HL-60 (cell line): ENCODE data around the gene SYNRG.
"Not testable (repeated sequence)": the region's sequence is repeated elsewhere in the genome, so short reads cannot be mapped to it uniquely, and the experiment has no call there.

Experiments used
- DNase-seq, 2 experiments: peaks; one replicate each; pipeline ENCODE4 v3.0.0-alpha.2; 2010 to 2020; ENCODE audit warnings: low read depth in 1 of 2, low spot score in 1 of 2
- H3K27ac ChIP-seq: fragments of 250-450 bp; sonication (Bioruptor Pico); replicated peaks from 2 replicates; pipeline ENCODE4 v1.5.1; 2020; ENCODE audit warnings: mild to moderate bottlenecking, moderate library complexity
- H3K27me3 ChIP-seq: fragments of 250-450 bp; sonication (Bioruptor Pico); 2 replicates; pipeline ENCODE4 v1.5.1; 2021; ENCODE audit warnings: mild to moderate bottlenecking, moderate library complexity; ENCODE audit not compliant: insufficient read depth, poor library complexity, severe bottlenecking
- H3K4me3 ChIP-seq: replicated peaks from 2 replicates; pipeline ENCODE4 v1.5.1; 2011; ENCODE audit warnings: mild to moderate bottlenecking, control low read depth, low read length; ENCODE audit not compliant: insufficient read depth
- GABPA ChIP-seq: IDR thresholded peaks from 2 replicates; pipeline ENCODE4 v1.6.1; 2012; ENCODE audit warnings: low read depth
- POLR2AphosphoS5 ChIP-seq: IDR thresholded peaks from 2 replicates; pipeline ENCODE4 v1.6.1; 2012; ENCODE audit warnings: low read depth
- SPI1 ChIP-seq: IDR thresholded peaks from 2 replicates; pipeline ENCODE4 v1.6.1; 2012; ENCODE audit warnings: low read depth, mild to moderate bottlenecking, borderline replicate concordance
- TF ChIP-seq, protein P1 (sequence below): IDR thresholded peaks from one replicate; pipeline ENCODE4 v1.5.1; 2011; ENCODE audit warnings: low read length, control low read depth, inconsistent platforms; ENCODE audit not compliant: insufficient read depth
- TF ChIP-seq, protein P2 (sequence below): IDR thresholded peaks from 2 replicates; pipeline ENCODE4 v1.6.1; 2012; ENCODE audit warnings: low read depth; ENCODE audit not compliant: insufficient replicate concordance

The SYNRG gene

GRCh38 chr17:37516127-37516571, 93.1 kb downstream of the SYNRG start:
- TF ChIP-seq GABPA (no peak), SPI1 (no peak), POLR2AphosphoS5 (no peak)
- TF ChIP-seq, protein P1, sequence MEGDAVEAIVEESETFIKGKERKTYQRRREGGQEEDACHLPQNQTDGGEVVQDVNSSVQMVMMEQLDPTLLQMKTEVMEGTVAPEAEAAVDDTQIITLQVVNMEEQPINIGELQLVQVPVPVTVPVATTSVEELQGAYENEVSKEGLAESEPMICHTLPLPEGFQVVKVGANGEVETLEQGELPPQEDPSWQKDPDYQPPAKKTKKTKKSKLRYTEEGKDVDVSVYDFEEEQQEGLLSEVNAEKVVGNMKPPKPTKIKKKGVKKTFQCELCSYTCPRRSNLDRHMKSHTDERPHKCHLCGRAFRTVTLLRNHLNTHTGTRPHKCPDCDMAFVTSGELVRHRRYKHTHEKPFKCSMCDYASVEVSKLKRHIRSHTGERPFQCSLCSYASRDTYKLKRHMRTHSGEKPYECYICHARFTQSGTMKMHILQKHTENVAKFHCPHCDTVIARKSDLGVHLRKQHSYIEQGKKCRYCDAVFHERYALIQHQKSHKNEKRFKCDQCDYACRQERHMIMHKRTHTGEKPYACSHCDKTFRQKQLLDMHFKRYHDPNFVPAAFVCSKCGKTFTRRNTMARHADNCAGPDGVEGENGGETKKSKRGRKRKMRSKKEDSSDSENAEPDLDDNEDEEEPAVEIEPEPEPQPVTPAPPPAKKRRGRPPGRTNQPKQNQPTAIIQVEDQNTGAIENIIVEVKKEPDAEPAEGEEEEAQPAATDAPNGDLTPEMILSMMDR: no peak
- TF ChIP-seq, protein P2, sequence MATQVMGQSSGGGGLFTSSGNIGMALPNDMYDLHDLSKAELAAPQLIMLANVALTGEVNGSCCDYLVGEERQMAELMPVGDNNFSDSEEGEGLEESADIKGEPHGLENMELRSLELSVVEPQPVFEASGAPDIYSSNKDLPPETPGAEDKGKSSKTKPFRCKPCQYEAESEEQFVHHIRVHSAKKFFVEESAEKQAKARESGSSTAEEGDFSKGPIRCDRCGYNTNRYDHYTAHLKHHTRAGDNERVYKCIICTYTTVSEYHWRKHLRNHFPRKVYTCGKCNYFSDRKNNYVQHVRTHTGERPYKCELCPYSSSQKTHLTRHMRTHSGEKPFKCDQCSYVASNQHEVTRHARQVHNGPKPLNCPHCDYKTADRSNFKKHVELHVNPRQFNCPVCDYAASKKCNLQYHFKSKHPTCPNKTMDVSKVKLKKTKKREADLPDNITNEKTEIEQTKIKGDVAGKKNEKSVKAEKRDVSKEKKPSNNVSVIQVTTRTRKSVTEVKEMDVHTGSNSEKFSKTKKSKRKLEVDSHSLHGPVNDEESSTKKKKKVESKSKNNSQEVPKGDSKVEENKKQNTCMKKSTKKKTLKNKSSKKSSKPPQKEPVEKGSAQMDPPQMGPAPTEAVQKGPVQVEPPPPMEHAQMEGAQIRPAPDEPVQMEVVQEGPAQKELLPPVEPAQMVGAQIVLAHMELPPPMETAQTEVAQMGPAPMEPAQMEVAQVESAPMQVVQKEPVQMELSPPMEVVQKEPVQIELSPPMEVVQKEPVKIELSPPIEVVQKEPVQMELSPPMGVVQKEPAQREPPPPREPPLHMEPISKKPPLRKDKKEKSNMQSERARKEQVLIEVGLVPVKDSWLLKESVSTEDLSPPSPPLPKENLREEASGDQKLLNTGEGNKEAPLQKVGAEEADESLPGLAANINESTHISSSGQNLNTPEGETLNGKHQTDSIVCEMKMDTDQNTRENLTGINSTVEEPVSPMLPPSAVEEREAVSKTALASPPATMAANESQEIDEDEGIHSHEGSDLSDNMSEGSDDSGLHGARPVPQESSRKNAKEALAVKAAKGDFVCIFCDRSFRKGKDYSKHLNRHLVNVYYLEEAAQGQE: no peak

GRCh38 chr17:37513711-37514110, 95.5 kb downstream of the SYNRG start:
- H3K27ac ChIP-seq: no peak overlapping the region
- TF ChIP-seq GABPA (no peak), POLR2AphosphoS5 (no peak), SPI1 (no peak)
- TF ChIP-seq, protein P1: no peak
- TF ChIP-seq, protein P2: no peak
- DNase-seq: no peak

More at GRCh38 chr17:37516127-37516571, 93.1 kb downstream of the SYNRG start:
- DNase-seq: no peak
- Histone ChIP-seq H3K4me3 (no peak overlapping the region), H3K27ac (no peak overlapping the region), H3K27me3 (no peaks in the 10 kb centered on the region)

DNA sequence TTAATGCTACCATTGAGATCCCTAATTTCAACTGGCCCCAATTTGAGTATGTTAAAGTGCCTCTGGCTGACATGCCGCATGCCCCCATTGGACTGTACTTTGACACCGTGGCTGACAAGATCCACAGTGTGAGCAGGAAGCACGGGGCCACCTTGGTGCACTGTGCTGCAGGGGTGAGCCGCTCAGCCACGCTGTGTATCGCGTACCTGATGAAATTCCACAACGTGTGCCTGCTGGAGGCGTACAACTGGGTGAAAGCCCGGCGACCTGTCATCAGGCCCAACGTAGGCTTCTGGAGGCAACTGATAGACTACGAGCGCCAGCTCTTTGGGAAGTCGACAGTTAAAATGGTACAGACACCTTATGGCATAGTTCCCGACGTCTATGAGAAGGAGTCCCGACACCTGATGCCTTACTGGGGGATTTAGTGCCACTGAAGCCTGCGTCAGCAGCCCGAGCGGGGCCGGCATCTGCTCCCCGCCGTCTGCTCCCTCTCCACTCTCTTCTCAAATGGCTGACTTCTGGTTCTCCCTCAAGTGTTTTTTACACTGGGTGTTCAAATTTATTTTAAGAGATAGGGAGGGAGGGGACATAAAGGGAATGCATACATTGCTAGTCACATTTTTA, 96.7 kb downstream of the SYNRG start:
- Histone ChIP-seq H3K27ac (no peak overlapping the region), H3K4me3 (no peak overlapping the region), H3K27me3 (no peaks in the 10 kb centered on the region)
- no peak for TF ChIP-seq GABPA
- no peak for TF ChIP-seq POLR2AphosphoS5
- TF ChIP-seq, protein P2: no peak
- TF ChIP-seq, protein P1: no peak
- TF ChIP-seq SPI1: no peak
- no peak for DNase-seq

More at GRCh38 chr17:37513711-37514110, 95.5 kb downstream of the SYNRG start:
- Histone ChIP-seq H3K4me3 (no peak overlapping the region), H3K27me3 (no peaks in the 10 kb centered on the region)

DNA sequence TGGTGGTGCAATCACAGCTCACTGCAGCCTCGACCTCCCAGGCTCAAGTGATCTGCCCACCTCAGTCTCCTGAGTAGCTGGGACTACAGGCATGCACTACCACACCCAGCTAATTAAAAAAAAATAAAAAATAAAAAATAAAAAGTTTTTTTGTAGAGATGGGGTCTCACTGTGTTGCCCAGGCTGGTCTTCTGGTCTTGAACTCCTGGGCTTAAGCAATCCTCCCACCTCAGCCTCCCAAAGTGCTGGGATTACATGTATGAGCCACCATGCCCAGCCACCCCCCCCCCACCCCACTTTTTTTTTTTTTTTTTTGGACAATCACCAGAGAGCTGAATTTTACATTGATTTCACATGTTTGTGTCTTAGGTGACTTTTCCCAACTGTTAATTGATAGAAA, 97.6 kb downstream of the SYNRG start:
- not testable (repeated sequence) for H3K27ac ChIP-seq

More for the DNA sequence above, 97.6 kb downstream of the SYNRG start:
- H3K27me3 ChIP-seq, DNase-seq, H3K4me3 ChIP-seq: not testable (repeated sequence)
